Testis (tissue), 3 donors: Measurements from ENCODE around the gene NNMT. TPM values are rescaled to one million over a fixed set of nuclear protein-coding genes. Genes with fewer than 3 reads are reported as not detected.

Experiments used
- DNase-seq: peaks from one replicate; pipeline ENCODE4 v3.0.0-alpha.2; 2019
- H3K27ac ChIP-seq, 2 donors: fragments of 200-600 bp; sonication (generic); one replicate each; pipeline ENCODE4 v1.5.1; 2019
- H3K27me3 ChIP-seq: fragments of 200-600 bp; sonication (generic); one replicate; pipeline ENCODE4 v1.5.1; 2019
- H3K36me3 ChIP-seq: fragments of 200-600 bp; sonication (generic); one replicate; pipeline ENCODE4 v1.5.1; 2017; ENCODE audit warnings: low read depth; ENCODE audit errors: missing control alignments
- H3K4me1 ChIP-seq: fragments of 200-600 bp; sonication (generic); one replicate; pipeline ENCODE4 v1.5.1; 2019
- H3K4me3 ChIP-seq, 2 donors: fragments of 200-600 bp; sonication (generic); one replicate each; pipeline ENCODE4 v1.5.1; 2017 to 2019
- H3K9me3 ChIP-seq: fragments of 200-600 bp; sonication (generic); one replicate; pipeline ENCODE4 v1.5.1; 2017
- CTCF ChIP-seq, 3 experiments: fragments of 450-650 bp in 2 of 3; fragments of 200-600 bp in 1 of 3; sonication (generic) in 1 of 3; IDR thresholded peaks; one replicate each; pipeline ENCODE4 v1.5.1; 2016 to 2019; ENCODE audit warnings: antibody characterized with exemption in 3 of 3, mild to moderate bottlenecking in 2 of 3, moderate library complexity in 1 of 3
- POLR2A ChIP-seq: fragments of 450-650 bp; IDR thresholded peaks from one replicate; pipeline ENCODE4 v1.6.1; 2017; ENCODE audit warnings: antibody characterized with exemption, mild to moderate bottlenecking, moderate library complexity
- WGBS, 2 donors: methylation state at CpG; one replicate each; pipeline ENCODE4 v1.1.5; 2018; 5-methylcytosine and 5-hydroxymethylcytosine counted together
- intact Hi-C: fragments of 100-400 bp; cut with DNase I; formaldehyde crosslinking; loops from one replicate; pipeline ENCODE4 v1.15.1; 2023; ENCODE audit warnings: low total_unique reads
- polyA plus RNA-seq: library from polyadenylated mRNA; stranded (reverse); fragments of 350-450 nt; fragmentation: Illumina TruSeq; extraction: RNeasy Lipid Tissue Mini Kit (QIAGEN cat#74804); gene quantifications from one replicate; pipeline ENCODE4 v1.2.3, GENCODE V29; 2014; ENCODE audit warnings: low read depth, low replicate concordance; ENCODE audit not compliant: insufficient read depth
- total RNA-seq, 2 donors: library from RNA; depleted of rRNA; stranded (reverse); fragments of >200 nt; gene quantifications; one replicate each; pipeline ENCODE4 v1.2.3, GENCODE V29; 2016

The NNMT gene
- total and polyA plus RNA-seq, 3 donors from 2014 or later: 10.6 to 38.8 (median 28.7) TPM

- Histone ChIP-seq H3K27me3 (no peaks in the 10 kb centered on the region), H3K9me3 (no peaks in the 10 kb centered on the region), H3K4me3 (no peak overlapping the region), H3K27ac (no peak overlapping the region), H3K4me1 (no peaks in the 10 kb centered on the region), H3K36me3 (no peaks in the 10 kb centered on the region)
- no peak for DNase-seq
- 48 to 64% methylated on average over 1 of the region's 1 CpG for WGBS, 2 donors
- intact Hi-C loops: no loop called here
- no peak for TF ChIP-seq POLR2A
- TF ChIP-seq CTCF (IDR thresholded peaks at IDR 0.05): no peak
These were observed 62.5 kb downstream of the NNMT start for GRCh38 chr11:114358716-114359115.

GRCh38 chr11:114359342-114359741, 63.1 kb downstream of the NNMT start:
- intact Hi-C loops: no loop called here
- TF ChIP-seq CTCF (IDR thresholded peaks at IDR 0.05) (no peak), POLR2A (no peak)
- Histone ChIP-seq H3K4me1 (no peaks in the 10 kb centered on the region), H3K27ac (no peak overlapping the region), H3K36me3 (no peaks in the 10 kb centered on the region), H3K9me3 (no peaks in the 10 kb centered on the region), H3K27me3 (no peaks in the 10 kb centered on the region), H3K4me3 (no peak overlapping the region)
- DNase-seq: no peak

GRCh38 chr11:114362326-114362725, 66.1 kb downstream of the NNMT start:
- TF ChIP-seq POLR2A (no peak), CTCF (IDR thresholded peaks at IDR 0.05) (no peak)
- Histone ChIP-seq H3K27me3 (no peaks in the 10 kb centered on the region), H3K36me3 (no peaks in the 10 kb centered on the region), H3K4me1 (no peaks in the 10 kb centered on the region), H3K27ac (no peak overlapping the region), H3K9me3 (no peaks in the 10 kb centered on the region), H3K4me3 (no peak overlapping the region)
- WGBS, 2 donors: 87% methylated on average over 4 of the region's 4 CpGs
- DNase-seq: no peak
- intact Hi-C loops: no loop called here

GRCh38 chr11:114362958-114363357, 66.8 kb downstream of the NNMT start:
- no peak overlapping the region for H3K4me3 ChIP-seq
- no peaks in the 10 kb centered on the region for H3K4me1 ChIP-seq
- intact Hi-C loops: no loop called here
- H3K36me3 ChIP-seq: no peaks in the 10 kb centered on the region
- H3K27me3 ChIP-seq: no peaks in the 10 kb centered on the region
- WGBS, 2 donors: 64 to 69% methylated on average over 3 of the region's 3 CpGs
- no peak for TF ChIP-seq POLR2A
- no peak for TF ChIP-seq CTCF (IDR thresholded peaks at IDR 0.05)
- no peaks in the 10 kb centered on the region for H3K9me3 ChIP-seq
- DNase-seq: no peak
- H3K27ac ChIP-seq: no peak overlapping the region

Other genes starting within 250 kb of the NNMT start
- 10 to 100 TPM; 51.5 to 88.5 TPM for gene ZBTB16, start 236.7 kb upstream of the NNMT start, total RNA-seq
- 11.4 TPM for gene ZBTB16, start 236.7 kb upstream of the NNMT start, polyA plus RNA-seq
- gene C11orf71, start 104.1 kb downstream of the NNMT start, total RNA-seq: 100 to 1,000 TPM in 1 of 2 donors, 10 to 100 TPM in 1; 40.6 to 119 TPM
- 119 TPM for gene C11orf71, start 104.1 kb downstream of the NNMT start, polyA plus RNA-seq
- gene RBM7, start 104.3 kb downstream of the NNMT start, total RNA-seq: 10 to 100 TPM; 17.6 to 22.3 TPM
- 37.6 TPM for gene RBM7, start 104.3 kb downstream of the NNMT start, polyA plus RNA-seq
- 10 to 100 TPM; 87.1 to 92.7 TPM for gene REXO2, start 143.1 kb downstream of the NNMT start, total RNA-seq
- 141 TPM for gene REXO2, start 143.1 kb downstream of the NNMT start, polyA plus RNA-seq